Measurements from ENCODE around the gene CPNE8.

DNA sequence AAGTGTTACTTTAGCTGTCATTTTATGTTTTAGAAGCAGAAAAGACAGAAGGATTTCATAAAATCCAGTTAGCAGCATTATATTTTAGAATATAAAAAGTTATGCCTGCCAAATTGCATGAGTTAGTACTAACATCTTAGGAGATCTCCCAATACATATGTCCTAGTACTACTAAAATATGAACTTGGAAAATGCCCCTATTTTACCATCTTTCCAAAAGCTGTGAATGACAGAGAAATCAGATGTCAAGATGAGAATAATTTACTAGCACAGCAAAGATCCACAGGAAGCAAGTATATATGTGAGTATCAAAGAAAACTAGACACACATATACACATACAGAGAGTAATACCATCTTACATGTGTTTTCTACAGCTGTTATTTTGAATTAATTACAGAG lies 196.9 kb downstream of the CPNE8 start:
- TF ChIP-seq, protein P1, sequence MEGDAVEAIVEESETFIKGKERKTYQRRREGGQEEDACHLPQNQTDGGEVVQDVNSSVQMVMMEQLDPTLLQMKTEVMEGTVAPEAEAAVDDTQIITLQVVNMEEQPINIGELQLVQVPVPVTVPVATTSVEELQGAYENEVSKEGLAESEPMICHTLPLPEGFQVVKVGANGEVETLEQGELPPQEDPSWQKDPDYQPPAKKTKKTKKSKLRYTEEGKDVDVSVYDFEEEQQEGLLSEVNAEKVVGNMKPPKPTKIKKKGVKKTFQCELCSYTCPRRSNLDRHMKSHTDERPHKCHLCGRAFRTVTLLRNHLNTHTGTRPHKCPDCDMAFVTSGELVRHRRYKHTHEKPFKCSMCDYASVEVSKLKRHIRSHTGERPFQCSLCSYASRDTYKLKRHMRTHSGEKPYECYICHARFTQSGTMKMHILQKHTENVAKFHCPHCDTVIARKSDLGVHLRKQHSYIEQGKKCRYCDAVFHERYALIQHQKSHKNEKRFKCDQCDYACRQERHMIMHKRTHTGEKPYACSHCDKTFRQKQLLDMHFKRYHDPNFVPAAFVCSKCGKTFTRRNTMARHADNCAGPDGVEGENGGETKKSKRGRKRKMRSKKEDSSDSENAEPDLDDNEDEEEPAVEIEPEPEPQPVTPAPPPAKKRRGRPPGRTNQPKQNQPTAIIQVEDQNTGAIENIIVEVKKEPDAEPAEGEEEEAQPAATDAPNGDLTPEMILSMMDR (IDR thresholded peaks at IDR 0.05), result no peak
- no peak for TF ChIP-seq POLR2A (IDR thresholded peaks at IDR 0.05)
- TF ChIP-seq EP300 (IDR thresholded peaks at IDR 0.05), result no peak

All from stomach (tissue), 4 donors.